ENCODE results near the gene POLDIP2.

GRCh38 chr17:28318759-28319597 is 38.3 kb downstream of the POLDIP2 start, which contains the start of gene TMEM97:
- TF ChIP-seq ZNF274 (IDR thresholded peaks at IDR 0.05; ENCODE audit: low read depth, low read length), result no peak
- no peak for TF ChIP-seq YY1 (IDR thresholded peaks at IDR 0.05; ENCODE audit: insufficient read depth, insufficient read length)
- no peak for TF ChIP-seq SUZ12 (IDR thresholded peaks at IDR 0.05; ENCODE audit: extremely low read depth, insufficient read depth, insufficient read length)

All from NT2/D1 (cell line).